Peyer's patch (tissue), 4 donors: ENCODE results near the gene SF3B2. TPM values are rescaled to one million over a fixed set of nuclear protein-coding genes. Genes with fewer than 3 reads are reported as not detected.
"Not testable (repeated sequence)": the region's sequence is repeated elsewhere in the genome, so short reads cannot be mapped to it uniquely, and the experiment has no call there.

ENCODE experiments used
- DNase-seq, 3 donors: peaks; one replicate each; pipeline ENCODE4 v3.0.0-alpha.2; 2017 to 2019
- H3K27ac ChIP-seq, 4 donors: fragments of 200-600 bp; sonication (generic); one replicate each; pipeline ENCODE4 v1.5.1; 2016 to 2019
- H3K27me3 ChIP-seq, 2 donors: fragments of 200-600 bp; sonication (generic); one replicate each; pipeline ENCODE4 v1.5.1; 2019
- H3K36me3 ChIP-seq, 3 donors: fragments of 200-600 bp; sonication (generic); one replicate each; pipeline ENCODE4 v1.5.1; 2016 to 2019
- H3K4me1 ChIP-seq, 4 donors: fragments of 200-600 bp; sonication (generic); one replicate each; pipeline ENCODE4 v1.5.1; 2016 to 2019
- H3K4me3 ChIP-seq, 4 donors: fragments of 200-600 bp; sonication (generic); 1 replicate in 3 of 4; 2 replicates in 1 of 4; pipeline ENCODE4 v1.5.1; 2016 to 2019; ENCODE audit warnings: mild to moderate bottlenecking in 1 of 4
- H3K9me3 ChIP-seq, 4 donors: fragments of 200-600 bp; sonication (generic); one replicate each; pipeline ENCODE4 v1.5.1; 2016 to 2019; ENCODE audit warnings: mild to moderate bottlenecking in 1 of 4
- POLR2A ChIP-seq, 2 donors: fragments of 450-650 bp; IDR thresholded peaks; one replicate each; pipeline ENCODE4 v1.5.1; 2017; ENCODE audit warnings: antibody characterized with exemption in 2 of 2, mild to moderate bottlenecking in 2 of 2, moderate library complexity in 2 of 2
- total RNA-seq, 4 donors: library from RNA; depleted of rRNA; stranded (reverse); fragments of >200 nt; gene quantifications; one replicate each; pipeline ENCODE4 v1.1.0, GENCODE V29; 2016
- TF ChIP-seq, protein P1 (sequence below), 6 experiments: fragments of 450-650 bp in 4 of 6; fragments of 200-600 bp in 2 of 6; sonication (generic) in 1 of 6; IDR thresholded peaks; one replicate each; pipeline ENCODE4 v1.5.1; 2017 to 2019; ENCODE audit warnings: antibody characterized with exemption in 6 of 6, mild to moderate bottlenecking in 3 of 6, moderate library complexity in 1 of 6

SF3B2 gene
- total RNA-seq, 4 donors from 2014 or later: 127 to 340 (median 171) TPM

DNA sequence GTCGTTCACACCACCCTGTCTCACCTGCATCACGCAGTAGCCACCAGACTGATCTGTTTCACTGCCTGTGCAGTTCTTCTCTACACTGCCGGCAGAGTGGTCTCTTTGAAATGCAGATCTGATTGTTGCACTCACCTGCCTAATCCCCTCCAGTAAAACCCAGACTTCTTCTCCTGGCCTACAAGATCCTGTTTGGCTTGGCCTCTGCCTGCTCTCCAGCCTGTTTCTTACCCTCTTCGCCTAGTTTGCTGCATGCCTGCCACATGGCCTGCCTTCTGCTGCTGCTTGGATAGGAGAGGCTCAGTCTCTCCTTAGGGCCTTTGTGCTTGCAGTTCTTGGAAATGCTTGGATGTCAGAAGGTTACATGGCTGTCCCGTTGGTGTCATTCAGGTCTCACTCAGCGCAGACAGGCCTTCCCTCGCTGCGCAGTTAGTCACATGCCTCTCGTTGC lies 59.9 kb downstream of the SF3B2 start:
- Histone ChIP-seq H3K4me3 (no peak overlapping the region), H3K4me1 (peaks cover 0 to 38% (median 23%) of the 10 kb centered on the region in 4 donors), H3K27me3 (no peaks in the 10 kb centered on the region), H3K36me3 (no peaks in the 10 kb centered on the region), H3K9me3 (no peaks in the 10 kb centered on the region), H3K27ac (peak overlapping the region in 1 of 4 donors; percentile 70)
- DNase-seq: no peak
- TF ChIP-seq, protein P1, sequence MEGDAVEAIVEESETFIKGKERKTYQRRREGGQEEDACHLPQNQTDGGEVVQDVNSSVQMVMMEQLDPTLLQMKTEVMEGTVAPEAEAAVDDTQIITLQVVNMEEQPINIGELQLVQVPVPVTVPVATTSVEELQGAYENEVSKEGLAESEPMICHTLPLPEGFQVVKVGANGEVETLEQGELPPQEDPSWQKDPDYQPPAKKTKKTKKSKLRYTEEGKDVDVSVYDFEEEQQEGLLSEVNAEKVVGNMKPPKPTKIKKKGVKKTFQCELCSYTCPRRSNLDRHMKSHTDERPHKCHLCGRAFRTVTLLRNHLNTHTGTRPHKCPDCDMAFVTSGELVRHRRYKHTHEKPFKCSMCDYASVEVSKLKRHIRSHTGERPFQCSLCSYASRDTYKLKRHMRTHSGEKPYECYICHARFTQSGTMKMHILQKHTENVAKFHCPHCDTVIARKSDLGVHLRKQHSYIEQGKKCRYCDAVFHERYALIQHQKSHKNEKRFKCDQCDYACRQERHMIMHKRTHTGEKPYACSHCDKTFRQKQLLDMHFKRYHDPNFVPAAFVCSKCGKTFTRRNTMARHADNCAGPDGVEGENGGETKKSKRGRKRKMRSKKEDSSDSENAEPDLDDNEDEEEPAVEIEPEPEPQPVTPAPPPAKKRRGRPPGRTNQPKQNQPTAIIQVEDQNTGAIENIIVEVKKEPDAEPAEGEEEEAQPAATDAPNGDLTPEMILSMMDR (IDR thresholded peaks at IDR 0.05): no peak
- no peak for TF ChIP-seq POLR2A (IDR thresholded peaks at IDR 0.05)

- peak in 1 of 3 donors; percentile 64 for DNase-seq
- no peak overlapping the region for H3K4me3 ChIP-seq
- H3K36me3 ChIP-seq: no peaks in the 10 kb centered on the region
- H3K27me3 ChIP-seq: no peaks in the 10 kb centered on the region
- peaks cover 0 to 38% (median 24%) of the 10 kb centered on the region in 4 donors for H3K4me1 ChIP-seq
- peak overlapping the region in 1 of 4 donors; percentile 70 for H3K27ac ChIP-seq
- TF ChIP-seq, protein P1 (IDR thresholded peaks at IDR 0.05): no peak
- TF ChIP-seq POLR2A (IDR thresholded peaks at IDR 0.05): no peak
- no peaks in the 10 kb centered on the region for H3K9me3 ChIP-seq
Observed at GRCh38 chr11:66112601-66113499, 60.7 kb downstream of the SF3B2 start.

DNA sequence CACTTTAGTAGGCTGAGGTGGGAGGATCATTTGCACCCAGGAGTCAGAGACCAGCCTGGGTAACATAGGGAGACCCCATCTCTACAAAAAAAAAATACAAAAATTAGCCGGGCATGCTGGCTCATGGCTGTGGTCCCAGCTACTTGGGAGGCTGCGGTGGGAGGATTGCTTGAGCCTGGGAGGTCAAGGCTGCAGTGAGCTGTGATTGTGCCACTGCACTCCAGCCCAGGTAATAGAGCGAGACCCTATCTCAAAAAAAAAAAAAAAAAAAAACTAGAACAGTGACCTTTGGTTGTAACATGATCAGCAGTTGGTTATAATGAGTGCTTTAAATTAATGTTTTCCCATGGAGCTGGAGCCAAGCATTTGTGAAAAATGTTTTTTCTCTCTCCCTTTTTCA lies 62.8 kb downstream of the SF3B2 start:
- peak overlapping the region in 2 of 4 donors; percentile 27 to 70 for H3K27ac ChIP-seq
- H3K4me1 ChIP-seq: peaks cover 0 to 38% (median 24%) of the 10 kb centered on the region in 4 donors
- H3K4me3 ChIP-seq: not testable (repeated sequence)

GRCh38 chr11:66115638-66116301 lies 63.6 kb downstream of the SF3B2 start:
- TF ChIP-seq, protein P1 (IDR thresholded peaks at IDR 0.05): no peak
- no peak for TF ChIP-seq POLR2A (IDR thresholded peaks at IDR 0.05)
- Histone ChIP-seq H3K9me3 (no peaks in the 10 kb centered on the region), H3K27ac (peak overlapping the region; percentile 19 to 71 (median 54)), H3K4me3 (no peak overlapping the region), H3K36me3 (no peaks in the 10 kb centered on the region), H3K4me1 (peaks cover 0 to 38% (median 24%) of the 10 kb centered on the region in 4 donors), H3K27me3 (no peaks in the 10 kb centered on the region)
- DNase-seq: no peak

More for the DNA sequence above, 62.8 kb downstream of the SF3B2 start:
- not testable (repeated sequence) for H3K9me3 ChIP-seq, H3K36me3 ChIP-seq, DNase-seq, H3K27me3 ChIP-seq

DNA sequence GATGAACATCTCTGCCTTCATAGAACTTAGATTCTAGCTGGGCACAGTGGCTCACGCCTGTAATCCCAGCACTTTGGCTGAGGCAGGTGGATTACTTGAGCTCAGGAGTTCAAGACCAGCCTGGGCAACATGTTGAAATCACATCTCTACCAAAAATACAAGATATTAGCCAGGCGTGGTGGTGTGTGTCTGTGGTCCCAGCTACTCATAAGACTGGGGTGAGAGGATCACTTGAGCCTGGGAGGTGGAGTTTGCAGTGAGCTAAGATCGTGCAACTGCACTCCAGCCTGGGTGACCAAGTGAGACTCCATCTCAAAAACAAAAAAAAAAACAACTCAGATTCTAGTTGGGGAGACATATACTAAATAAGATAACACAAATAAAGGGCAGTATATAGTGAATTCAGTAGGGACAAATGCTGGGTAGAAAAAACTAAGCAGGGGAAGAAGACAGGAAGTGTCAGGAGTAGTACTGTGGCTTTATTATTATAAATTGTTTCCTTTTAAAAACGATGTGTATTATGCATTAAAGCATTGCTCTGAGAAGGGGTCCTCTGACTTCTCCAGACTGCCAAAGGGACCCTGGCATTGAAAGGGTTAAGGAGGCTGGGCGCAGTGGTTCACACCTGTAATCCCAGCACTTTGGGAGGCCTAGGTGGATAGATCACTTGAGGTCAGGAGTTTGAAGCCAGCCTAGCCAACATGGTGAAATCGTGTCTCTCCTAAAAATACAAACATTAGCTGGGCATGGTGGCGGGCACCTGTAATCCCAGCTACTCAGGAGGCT lies 64.6 kb downstream of the SF3B2 start:
- TF ChIP-seq, protein P1 (IDR thresholded peaks at IDR 0.05): no peak
- no peak for TF ChIP-seq POLR2A (IDR thresholded peaks at IDR 0.05)
- H3K27ac ChIP-seq: peak overlapping the region; percentile 19 to 71 (median 54)
- no peak for DNase-seq
- no peaks in the 10 kb centered on the region for H3K9me3 ChIP-seq
- H3K4me1 ChIP-seq: peaks cover 0 to 38% (median 21%) of the 10 kb centered on the region in 4 donors
- no peaks in the 10 kb centered on the region for H3K27me3 ChIP-seq
- no peak overlapping the region for H3K4me3 ChIP-seq
- no peaks in the 10 kb centered on the region for H3K36me3 ChIP-seq
